ENCODE measurements around the gene IGF1R. TPM values are rescaled to one million over a fixed set of nuclear protein-coding genes. Genes with fewer than 3 reads are reported as not detected.
A peak's percentile ranks its signal among the peaks of the same experiment; 100 is the strongest.

The IGF1R gene
- total RNA-seq, 1 donor from 2014 or later: 23.5 TPM

DNA sequence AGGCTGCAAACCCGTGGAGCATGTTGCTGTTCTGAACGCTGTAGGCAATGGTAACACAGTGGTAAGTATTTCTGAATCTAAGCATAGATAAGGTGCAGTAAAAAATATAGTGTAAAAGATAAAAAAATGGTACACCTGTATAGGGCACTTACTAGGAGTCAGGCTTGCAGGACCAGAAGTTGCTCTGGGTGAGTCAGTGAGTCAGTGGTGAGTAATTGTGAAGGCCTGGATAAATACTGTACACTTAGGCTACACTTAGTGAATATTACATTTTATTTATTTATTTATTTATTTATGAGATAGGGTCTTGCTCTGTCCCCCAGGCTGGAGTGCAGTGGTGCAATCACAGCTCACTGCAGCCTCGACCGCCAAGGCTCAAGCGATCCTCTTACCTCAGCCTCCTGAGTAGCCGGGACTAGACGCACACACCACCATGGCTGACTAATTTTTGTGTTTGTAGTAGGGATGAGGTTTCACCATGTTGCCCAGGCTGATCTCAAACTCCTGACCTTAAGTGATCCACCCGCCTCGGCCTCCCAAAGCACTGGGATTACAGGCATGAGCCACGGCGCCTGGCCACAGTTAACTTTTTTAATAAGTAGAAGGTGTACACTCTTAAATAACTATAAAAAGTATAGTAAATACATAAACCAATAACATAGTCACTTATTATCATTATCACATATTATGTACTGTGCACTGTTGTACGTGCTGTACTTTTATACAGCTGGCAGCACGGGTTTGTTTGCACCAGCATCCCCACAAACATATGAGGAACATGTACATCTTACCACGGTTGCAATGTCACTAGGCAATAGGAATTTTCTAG, 155.1 kb downstream of the IGF1R start:
- H3K9me3 Mint-ChIP-seq: peaks cover 4% of the 10 kb centered on the region
- no peak overlapping the region for H2AFZ ChIP-seq (replicated peaks)
- peaks cover 40% of the 10 kb centered on the region for H3F3A ChIP-seq (ENCODE audit: low read depth)
- no peak overlapping the region for H3K4me2 ChIP-seq
- no peaks in the 10 kb centered on the region for H3K36me3 ChIP-seq
- H3K79me2 ChIP-seq (ENCODE audit: low read depth): peaks cover 89% of the 10 kb centered on the region
- H3K27me3 ChIP-seq: no peaks in the 10 kb centered on the region
- H3K27ac Mint-ChIP-seq: no peak overlapping the region
- no peak for TF ChIP-seq EZH2phosphoT487 (IDR thresholded peaks at IDR 0.05)
- TF ChIP-seq, protein P1, sequence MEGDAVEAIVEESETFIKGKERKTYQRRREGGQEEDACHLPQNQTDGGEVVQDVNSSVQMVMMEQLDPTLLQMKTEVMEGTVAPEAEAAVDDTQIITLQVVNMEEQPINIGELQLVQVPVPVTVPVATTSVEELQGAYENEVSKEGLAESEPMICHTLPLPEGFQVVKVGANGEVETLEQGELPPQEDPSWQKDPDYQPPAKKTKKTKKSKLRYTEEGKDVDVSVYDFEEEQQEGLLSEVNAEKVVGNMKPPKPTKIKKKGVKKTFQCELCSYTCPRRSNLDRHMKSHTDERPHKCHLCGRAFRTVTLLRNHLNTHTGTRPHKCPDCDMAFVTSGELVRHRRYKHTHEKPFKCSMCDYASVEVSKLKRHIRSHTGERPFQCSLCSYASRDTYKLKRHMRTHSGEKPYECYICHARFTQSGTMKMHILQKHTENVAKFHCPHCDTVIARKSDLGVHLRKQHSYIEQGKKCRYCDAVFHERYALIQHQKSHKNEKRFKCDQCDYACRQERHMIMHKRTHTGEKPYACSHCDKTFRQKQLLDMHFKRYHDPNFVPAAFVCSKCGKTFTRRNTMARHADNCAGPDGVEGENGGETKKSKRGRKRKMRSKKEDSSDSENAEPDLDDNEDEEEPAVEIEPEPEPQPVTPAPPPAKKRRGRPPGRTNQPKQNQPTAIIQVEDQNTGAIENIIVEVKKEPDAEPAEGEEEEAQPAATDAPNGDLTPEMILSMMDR (IDR thresholded peaks at IDR 0.05): no peak
- no peak for TF ChIP-seq EZH2 (IDR thresholded peaks at IDR 0.05)
- no peak overlapping the region for H3K27ac ChIP-seq
- peaks cover 66% of the 10 kb centered on the region for H3K4me1 Mint-ChIP-seq
- peaks cover 6% of the 10 kb centered on the region for H3K36me3 Mint-ChIP-seq
- peaks cover 100% of the 10 kb centered on the region for H4K20me1 ChIP-seq (ENCODE audit: low read depth)
- H3K9ac ChIP-seq: no peak overlapping the region
- peaks cover 43% of the 10 kb centered on the region for H3K4me1 ChIP-seq
- no peak for DNase-seq (ENCODE audit: low spot score)
- H3K9me3 ChIP-seq (ENCODE audit: low read depth): no peaks in the 10 kb centered on the region
- no peak overlapping the region for H3K4me3 ChIP-seq
- H3K27me3 Mint-ChIP-seq (ENCODE audit: insufficient read depth, low read depth): peaks cover 8% of the 10 kb centered on the region
- no peak overlapping the region for H3K4me3 Mint-ChIP-seq

DNA sequence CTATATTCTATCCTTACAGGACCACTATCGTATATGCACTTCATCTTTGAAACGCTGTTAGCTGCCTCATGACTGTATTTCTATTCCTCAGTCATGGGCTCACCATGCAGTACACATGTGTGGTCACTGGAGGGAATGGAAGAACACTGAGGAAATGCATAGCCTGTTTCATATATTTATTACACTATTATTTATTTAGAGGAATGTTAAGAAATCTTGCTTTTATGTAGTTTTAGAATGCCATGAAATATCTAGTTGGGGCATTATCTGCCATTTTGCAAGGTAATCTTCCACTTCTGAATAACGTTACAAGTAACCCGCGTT, 155.7 kb downstream of the IGF1R start:
- H3K9ac ChIP-seq: no peak overlapping the region
- peaks cover 100% of the 10 kb centered on the region for H4K20me1 ChIP-seq (ENCODE audit: low read depth)
- peaks cover 4% of the 10 kb centered on the region for H3K9me3 Mint-ChIP-seq
- H3K4me3 ChIP-seq: no peak overlapping the region
- DNase-seq (ENCODE audit: low spot score): no peak
- no peak overlapping the region for H2AFZ ChIP-seq (replicated peaks)
- H3K27ac ChIP-seq: no peak overlapping the region
- H3K27me3 Mint-ChIP-seq (ENCODE audit: insufficient read depth, low read depth): peaks cover 8% of the 10 kb centered on the region
- no peak overlapping the region for H3K27ac Mint-ChIP-seq
- peaks cover 60% of the 10 kb centered on the region for H3K4me1 Mint-ChIP-seq
- peaks cover 89% of the 10 kb centered on the region for H3K79me2 ChIP-seq (ENCODE audit: low read depth)
- no peaks in the 10 kb centered on the region for H3K27me3 ChIP-seq
- H3K4me3 Mint-ChIP-seq: no peak overlapping the region
- peaks cover 39% of the 10 kb centered on the region for H3K4me1 ChIP-seq
- H3K9me3 ChIP-seq (ENCODE audit: low read depth): no peaks in the 10 kb centered on the region
- no peak overlapping the region for H3K4me2 ChIP-seq
- H3K36me3 ChIP-seq: no peaks in the 10 kb centered on the region
- TF ChIP-seq, protein P1 (IDR thresholded peaks at IDR 0.05): no peak
- TF ChIP-seq EZH2 (IDR thresholded peaks at IDR 0.05) (no peak), EZH2phosphoT487 (IDR thresholded peaks at IDR 0.05) (no peak)
- peaks cover 34% of the 10 kb centered on the region for H3F3A ChIP-seq (ENCODE audit: low read depth)
- peaks cover 6% of the 10 kb centered on the region for H3K36me3 Mint-ChIP-seq

DNA sequence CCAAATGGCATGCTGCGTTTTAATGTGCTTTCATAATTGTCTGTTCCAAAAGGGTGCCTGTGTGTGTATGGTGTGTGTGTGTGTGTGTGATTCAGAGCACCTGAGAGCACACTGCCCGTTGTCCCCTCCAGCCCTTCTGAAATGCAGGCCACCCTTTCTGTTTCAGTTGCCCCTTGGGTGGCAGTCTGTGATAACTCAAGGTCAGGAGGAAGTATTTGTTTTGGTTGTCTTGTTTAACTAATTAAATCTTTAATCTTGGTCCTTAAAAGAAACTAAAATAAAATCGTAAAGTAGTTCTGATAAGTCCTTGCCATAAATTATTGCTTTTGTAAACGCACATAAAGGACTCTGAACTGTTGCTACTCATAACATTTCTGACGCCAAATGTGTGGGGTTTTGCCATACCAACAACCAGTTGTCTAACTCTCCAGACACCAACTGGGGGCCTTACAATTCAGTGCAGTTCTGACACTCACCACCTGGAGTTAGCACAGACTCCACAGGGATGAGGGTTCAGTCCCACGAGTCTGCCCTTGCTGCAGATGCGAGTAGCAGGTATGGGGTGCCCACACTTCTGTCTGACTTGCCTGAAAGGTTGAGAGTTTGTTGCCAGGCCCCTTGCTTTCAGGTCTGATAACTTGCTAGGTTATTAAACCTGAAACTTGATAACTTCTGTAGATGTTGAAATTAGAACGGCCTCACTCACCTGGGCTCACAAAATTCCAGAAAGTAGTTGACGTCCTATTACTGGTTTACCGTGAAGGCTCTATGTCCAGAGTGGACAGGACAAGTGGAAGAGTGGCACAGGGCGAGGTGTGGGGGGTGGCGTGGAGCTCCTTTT, 157.3 kb downstream of the IGF1R start:
- Mint-ChIP-seq H3K27me3 (ENCODE audit: insufficient read depth, low read depth) (peaks cover 6% of the 10 kb centered on the region), H3K27ac (no peak overlapping the region), H3K9me3 (peaks cover 11% of the 10 kb centered on the region), H3K4me1 (peaks cover 45% of the 10 kb centered on the region), H3K4me3 (no peak overlapping the region), H3K36me3 (peaks cover 9% of the 10 kb centered on the region)
- Histone ChIP-seq H3K4me1 (peaks cover 30% of the 10 kb centered on the region), H3F3A (ENCODE audit: low read depth) (peaks cover 18% of the 10 kb centered on the region), H3K4me3 (no peak overlapping the region), H3K4me2 (no peak overlapping the region), H2AFZ (replicated peaks) (no peak overlapping the region), H3K9ac (no peak overlapping the region), H3K27ac (no peak overlapping the region), H3K36me3 (no peaks in the 10 kb centered on the region), H4K20me1 (ENCODE audit: low read depth) (peaks cover 97% of the 10 kb centered on the region), H3K27me3 (no peaks in the 10 kb centered on the region), H3K79me2 (ENCODE audit: low read depth) (peaks cover 93% of the 10 kb centered on the region), H3K9me3 (ENCODE audit: low read depth) (no peaks in the 10 kb centered on the region)
- DNase-seq (ENCODE audit: low spot score): no peak
- TF ChIP-seq, protein P1 (IDR thresholded peaks at IDR 0.05): peak; percentile 27
- TF ChIP-seq EZH2 (IDR thresholded peaks at IDR 0.05): no peak

Measured in neural progenitor cell (in vitro differentiated cells).